HCT116 (cell line): ENCODE measurements around the gene RBM46.

ENCODE experiments used
- CTCF ChIP-seq, 3 experiments: fragments of 200-600 bp in 1 of 3; sonication (generic) in 1 of 3; IDR thresholded peaks in 2 of 3; conservative IDR thresholded peaks in 1 of 3; 2 replicates each; pipeline ENCODE4 v1.5.1; 2012 to 2017; ENCODE audit warnings: low read depth in 2 of 3, low read length in 2 of 3, antibody characterized with exemption in 1 of 3, borderline replicate concordance in 1 of 3, control low read depth in 1 of 3, mild to moderate bottlenecking in 1 of 3, mixed read lengths in 1 of 3, mixed run types in 1 of 3, moderate library complexity in 1 of 3; ENCODE audit not compliant: insufficient read depth in 1 of 3
- POLR2AphosphoS5 ChIP-seq: IDR thresholded peaks from 2 replicates; pipeline ENCODE4 v1.6.1; 2011; ENCODE audit warnings: mild to moderate bottlenecking, low read depth, low read length, moderate library complexity
- RAD21 ChIP-seq: IDR thresholded peaks from 2 replicates; pipeline ENCODE4 v1.6.1; 2012; ENCODE audit warnings: low read depth, mild to moderate bottlenecking
- REST ChIP-seq: IDR thresholded peaks from 2 replicates; pipeline ENCODE4 v1.6.1; 2012; ENCODE audit warnings: low read depth

- TF ChIP-seq RAD21 (peak; percentile 58), CTCF (IDR thresholded peaks at IDR 0.05 in 2 of 3, conservative IDR thresholded peaks at IDR 0.05 in 1 of 3; ENCODE audit: borderline replicate concordance in 1 of 3, insufficient read depth in 1 of 3, low read depth in 2 of 3, low read length in 2 of 3) (peak; percentile 32 to 51 (median 46); a peak in 5 of 6 replicates), POLR2AphosphoS5 (no peak), REST (no peak)
Measured at GRCh38 chr4:154854362-154854761, 73.3 kb downstream of the RBM46 start.
